Right renal pelvis (tissue), 4 donors: Measurements from ENCODE around the gene FBH1. TPM values are rescaled to one million over a fixed set of nuclear protein-coding genes. Genes with fewer than 3 reads are reported as not detected.
"Not testable (repeated sequence)": the region's sequence is repeated elsewhere in the genome, so short reads cannot be mapped to it uniquely, and the experiment has no call there.

ENCODE experiments used
- DNase-seq, 4 donors: peaks; one replicate each; pipeline ENCODE4 v3.0.0-alpha.2; 2013; ENCODE audit warnings: low read depth in 4 of 4, low spot score in 3 of 4, missing footprints in 1 of 4
- polyA plus RNA-seq, 4 donors: library from polyadenylated mRNA; unstranded; fragments of 120-200 nt; gene quantifications; one replicate each; pipeline ENCODE4 v1.2.1, GENCODE V29; 2013; ENCODE audit not compliant: insufficient read length in 4 of 4

The FBH1 gene
- polyA plus RNA-seq, 4 donors, result 66.9 to 71.6 (median 67.1) TPM

- DNase-seq, result peak; percentile 68 to 74 (median 72)
Measured at GRCh38 chr10:5873515-5873995, 16.5 kb upstream of the FBH1 start.

DNA sequence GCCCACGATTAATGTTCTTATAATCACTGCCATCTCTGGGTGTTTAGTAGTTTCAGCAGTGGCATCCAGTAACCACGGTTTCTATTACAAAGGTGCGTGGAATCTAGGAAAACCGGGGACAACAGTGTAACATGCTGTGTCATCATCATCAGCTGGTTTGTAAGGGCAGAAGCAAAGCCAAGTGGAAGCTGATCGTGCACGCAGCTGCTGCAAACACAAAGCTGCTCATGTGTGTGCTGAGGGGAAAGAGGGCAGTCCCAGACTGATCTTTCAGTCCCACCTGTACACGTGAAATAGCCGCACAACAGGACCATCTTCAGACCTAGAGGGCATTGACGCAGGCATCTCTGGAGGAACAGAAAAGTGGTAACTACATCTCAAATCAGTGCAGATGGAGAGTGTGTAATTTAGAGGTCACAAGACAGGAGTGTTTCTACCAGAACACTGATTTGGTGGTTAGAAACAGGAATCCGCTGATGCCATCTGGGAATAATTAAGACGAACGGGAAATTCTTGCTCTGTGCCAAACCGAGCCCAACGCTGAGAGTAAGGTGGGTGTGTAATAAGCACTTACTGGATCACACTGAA is 13.8 kb upstream of the FBH1 start:
- DNase-seq, result no peak

DNA sequence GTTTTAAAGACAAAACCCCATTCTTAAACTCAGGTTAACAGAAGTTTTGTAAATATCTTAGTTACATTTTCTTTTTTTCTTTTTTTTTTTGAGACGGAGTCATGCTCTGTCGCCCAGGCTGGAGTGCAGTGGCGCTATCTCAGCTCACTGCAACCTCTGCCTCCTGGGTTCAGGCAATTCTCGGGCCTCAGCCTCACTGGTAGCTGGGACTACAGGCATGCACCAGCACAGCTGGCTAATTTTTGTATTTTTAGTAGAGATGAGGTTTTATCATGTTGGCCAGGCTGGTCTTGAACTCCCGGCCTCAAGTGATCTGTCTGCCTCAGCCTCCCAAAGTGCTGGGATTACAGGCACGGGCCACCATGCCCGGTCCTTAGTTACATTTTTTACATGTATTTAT is 13.0 kb upstream of the FBH1 start:
- not testable (repeated sequence) for DNase-seq

DNA sequence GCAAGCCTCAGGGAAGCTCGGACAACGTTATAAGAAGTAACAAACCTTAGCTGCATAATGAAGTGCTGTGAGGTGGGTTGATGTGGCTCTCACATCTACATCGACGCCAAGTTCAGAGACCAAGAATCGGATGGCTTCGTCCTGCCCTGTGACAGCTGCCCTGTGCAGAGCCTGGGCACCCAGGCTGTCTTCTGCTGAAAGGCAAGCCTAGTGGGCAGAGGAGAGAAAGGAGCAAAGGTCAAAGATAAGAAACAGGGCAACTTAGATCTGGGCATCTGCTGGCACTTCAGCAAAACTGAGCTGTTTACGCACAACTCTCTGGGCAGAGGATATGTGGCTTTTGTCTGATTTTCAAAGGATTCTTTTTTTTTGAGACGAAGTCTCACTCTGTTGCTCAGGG is 7.1 kb upstream of the FBH1 start:
- DNase-seq, result no peak

DNA sequence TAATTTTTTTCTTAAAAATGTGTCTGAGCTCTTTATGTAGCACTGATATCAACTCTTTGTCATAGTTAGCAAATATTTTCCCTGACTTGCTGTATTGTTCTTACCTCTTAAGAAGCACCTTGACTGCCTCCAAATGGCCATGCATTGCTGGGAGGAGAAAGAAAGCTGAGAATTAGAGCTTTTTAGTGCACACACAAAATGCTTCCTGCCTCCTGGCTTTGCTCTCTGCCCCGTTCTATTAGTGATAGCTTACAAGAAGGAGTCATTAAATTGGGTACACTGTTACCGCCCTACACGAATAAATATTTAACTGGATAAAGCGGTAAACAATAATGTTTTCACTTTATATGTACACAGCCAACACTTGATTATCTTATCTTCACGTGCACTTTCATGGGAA is 4.4 kb upstream of the FBH1 start:
- no peak for DNase-seq

GRCh38 chr10:5887029-5887428 is 3.0 kb upstream of the FBH1 start:
- DNase-seq, result no peak

GRCh38 chr10:5887641-5888040 is 2.4 kb upstream of the FBH1 start:
- DNase-seq, result no peak

DNA sequence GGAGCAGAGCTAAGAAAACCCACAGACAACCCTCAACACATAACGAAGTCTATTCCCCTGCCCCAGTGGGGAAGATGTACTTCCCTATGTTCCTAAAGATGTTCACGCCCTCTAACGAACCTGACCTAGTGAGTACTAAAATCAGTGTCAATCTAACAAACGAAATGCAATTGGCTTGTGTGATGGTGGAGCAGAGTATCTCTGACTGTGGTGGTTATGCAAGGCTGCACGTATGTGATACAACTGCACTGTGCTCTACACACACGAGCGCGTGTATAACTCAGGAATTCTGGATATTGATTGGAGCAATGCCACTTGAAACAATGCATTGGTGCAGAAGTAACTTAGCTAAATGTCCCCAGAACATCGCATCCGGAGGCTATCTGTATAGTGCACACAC is 1.7 kb upstream of the FBH1 start:
- no peak for DNase-seq

- DNase-seq, result peak in 1 of 4 donors; percentile 10
Measured at GRCh38 chr10:5888843-5889623, 1.0 kb upstream of the FBH1 start.

GRCh38 chr10:5890452-5890915 is 441 bp downstream of the FBH1 start:
- no peak for DNase-seq

- DNase-seq, result no peak
Measured at GRCh38 chr10:5891009-5891408, 966 bp downstream of the FBH1 start.

GRCh38 chr10:5892007-5892406 is 2.0 kb downstream of the FBH1 start:
- DNase-seq, result no peak

GRCh38 chr10:5893321-5893720 is 3.3 kb downstream of the FBH1 start:
- no peak for DNase-seq

DNA sequence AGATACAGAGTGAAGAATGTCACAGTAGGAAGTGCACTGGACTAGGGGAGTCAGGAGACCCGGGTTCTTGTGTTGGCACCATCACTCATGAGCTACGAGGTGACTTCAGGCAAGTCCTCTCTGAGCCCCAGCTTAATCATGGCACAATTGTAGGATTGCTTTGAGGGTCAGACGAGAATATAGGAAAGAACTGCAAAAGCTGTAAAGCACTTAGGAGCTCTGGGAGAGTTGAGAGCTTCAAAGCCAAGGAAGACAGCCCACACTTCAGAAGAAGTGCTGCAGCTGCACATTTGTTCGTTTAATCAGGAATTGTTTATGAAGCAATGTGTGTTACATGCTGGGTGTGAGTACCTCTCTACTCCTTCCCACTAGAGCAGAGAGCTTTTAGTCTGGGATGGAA is 4.4 kb downstream of the FBH1 start:
- DNase-seq, result no peak

DNA sequence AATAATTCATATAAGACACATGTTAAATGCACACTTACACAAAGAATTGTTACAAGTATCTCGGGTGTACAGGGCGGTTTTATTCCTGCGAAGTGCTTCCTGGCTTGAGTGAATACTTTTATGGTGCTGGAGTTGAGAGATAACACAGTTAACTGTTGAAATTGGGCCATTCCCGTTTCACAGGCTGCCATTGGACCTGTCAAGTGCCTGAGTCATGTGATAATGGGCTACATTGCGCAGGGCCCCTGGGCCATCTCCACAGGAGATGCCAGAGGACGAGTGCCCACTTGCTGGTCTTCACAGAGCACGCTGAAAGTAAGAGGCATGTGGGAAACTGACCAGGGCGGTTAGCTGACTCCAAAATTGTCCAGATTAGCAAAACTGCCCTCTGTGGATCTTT is 4.8 kb downstream of the FBH1 start:
- no peak for DNase-seq

DNA sequence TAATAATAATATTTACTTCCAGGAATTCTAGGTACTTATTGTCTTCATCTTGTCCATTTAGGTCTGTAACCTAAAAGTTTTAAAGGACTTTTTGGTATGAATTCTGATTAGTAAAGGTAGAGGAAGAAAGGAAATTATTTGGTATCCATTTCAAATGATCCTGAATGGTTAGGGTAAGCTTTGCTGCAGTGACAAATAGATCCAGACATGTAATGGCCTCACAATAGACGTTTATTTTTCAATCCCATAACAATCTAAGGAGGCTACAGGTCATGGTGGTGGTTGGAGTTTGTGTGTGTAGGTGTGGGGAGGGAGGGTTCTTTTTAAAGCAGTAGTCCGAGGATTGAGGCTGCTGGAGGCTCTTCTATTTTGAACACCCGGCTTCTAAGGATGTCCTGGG is 5.3 kb downstream of the FBH1 start:
- DNase-seq, result no peak

- no peak for DNase-seq
Measured at GRCh38 chr10:5895804-5896203, 5.8 kb downstream of the FBH1 start.

DNA sequence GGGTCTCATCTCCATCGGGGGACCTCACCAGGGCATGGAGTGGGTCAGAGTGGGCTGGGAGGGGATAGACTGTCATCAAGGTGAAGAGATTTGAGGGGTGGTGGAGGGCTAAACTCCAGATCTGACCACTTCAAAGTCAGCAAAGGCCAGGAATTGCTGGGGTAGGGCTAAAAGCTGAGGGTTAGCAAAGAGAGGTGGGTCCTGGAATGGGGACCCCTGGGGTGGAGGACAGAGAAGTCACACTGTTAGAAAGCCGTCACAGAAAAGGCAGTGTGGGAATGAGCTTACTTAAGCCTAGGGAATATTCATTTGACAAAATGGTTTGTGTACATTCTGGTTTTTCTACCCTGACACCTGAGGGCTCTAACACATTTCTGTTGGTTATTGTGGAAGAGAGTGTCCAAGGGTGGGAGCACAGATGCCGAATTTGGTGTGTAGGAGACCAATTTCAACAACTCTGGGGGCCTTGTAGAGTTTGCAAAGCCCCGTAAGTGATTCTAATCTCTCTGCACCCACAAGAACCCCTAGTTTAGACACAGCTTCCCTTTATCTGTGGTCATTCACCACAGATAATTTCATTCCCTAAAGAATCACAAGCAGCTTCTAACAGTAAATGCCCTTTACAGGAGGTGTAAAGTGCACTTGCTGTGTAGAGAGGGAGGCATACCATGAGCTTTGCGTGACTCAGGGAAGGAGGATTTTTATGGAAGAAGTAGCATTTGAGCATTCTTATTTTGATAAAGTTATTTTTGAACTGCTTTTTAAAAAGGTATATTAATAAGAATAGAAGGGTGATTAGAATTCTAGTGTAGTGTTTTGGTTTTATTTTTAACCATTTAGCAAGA is 6.4 kb downstream of the FBH1 start:
- DNase-seq, result no peak

DNA sequence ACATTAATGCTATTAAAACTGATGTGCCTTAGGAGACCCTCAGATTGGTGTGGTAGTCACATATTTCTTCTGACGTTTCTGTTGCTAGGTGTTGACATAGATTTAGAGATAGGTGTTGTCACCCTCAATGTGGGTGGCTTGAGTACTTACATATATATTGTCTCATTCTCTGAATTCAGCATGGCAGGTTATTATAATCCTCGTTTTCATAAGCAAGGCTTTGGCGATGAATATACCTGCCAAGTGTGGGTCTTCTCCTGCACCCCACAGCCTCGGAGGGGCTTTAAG is 7.0 kb downstream of the FBH1 start:
- DNase-seq, result no peak

DNA sequence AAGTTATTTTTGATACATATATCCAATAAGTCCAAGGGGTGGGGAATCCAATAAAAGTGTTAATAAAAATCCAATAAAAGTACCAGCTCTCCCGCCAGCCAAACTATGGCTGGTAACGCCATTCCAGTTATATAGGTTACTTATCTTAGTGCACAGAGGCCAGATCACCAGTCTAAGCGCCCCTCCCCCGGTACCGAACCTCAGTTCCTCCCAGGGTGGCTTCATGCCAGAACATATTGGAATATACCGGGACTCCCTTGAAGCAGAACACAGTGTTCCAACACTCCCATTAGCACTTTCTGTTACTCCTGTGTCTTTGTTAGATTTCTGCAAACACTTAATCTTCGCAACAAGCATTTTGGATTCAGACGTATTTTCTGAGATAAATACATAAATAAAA is 7.5 kb downstream of the FBH1 start:
- no peak for DNase-seq

DNA sequence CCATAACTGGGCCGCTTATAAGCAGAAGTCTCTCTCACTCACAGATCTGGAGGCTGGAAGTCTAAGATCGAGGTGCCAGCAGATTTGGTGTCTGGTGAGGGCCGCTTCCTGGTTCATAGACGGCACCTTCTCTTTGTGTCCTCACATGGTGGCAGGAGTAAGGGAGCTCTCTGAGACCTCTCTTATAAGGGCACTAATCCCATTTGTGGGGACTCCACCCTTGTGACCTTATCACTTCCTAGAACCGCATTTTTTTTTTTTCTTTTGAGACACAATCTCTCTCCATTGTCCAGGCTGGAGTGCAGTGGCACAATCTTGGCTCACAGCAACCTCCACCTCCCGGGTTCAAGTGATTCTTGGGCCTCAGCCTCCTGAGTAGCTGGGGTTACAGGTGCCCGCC is 8.1 kb downstream of the FBH1 start:
- DNase-seq, result no peak

GRCh38 chr10:5900247-5900646 is 10.2 kb downstream of the FBH1 start:
- no peak for DNase-seq
